ENCODE measurements around the gene RABL6.
A peak's percentile ranks its signal among the peaks of the same experiment; 100 is the strongest.
"Not testable (repeated sequence)": the region's sequence is repeated elsewhere in the genome, so short reads cannot be mapped to it uniquely, and the experiment has no call there.

The RABL6 gene

GRCh38 chr9:136775191-136775590, 32.6 kb upstream of the RABL6 start:
- no peak for DNase-seq

GRCh38 chr9:136776947-136777346, 30.8 kb upstream of the RABL6 start:
- DNase-seq: no peak

- no peak for DNase-seq
Measured at GRCh38 chr9:136777359-136777758, 30.4 kb upstream of the RABL6 start.

- DNase-seq: no peak
Measured at GRCh38 chr9:136779808-136780207, 27.9 kb upstream of the RABL6 start.

GRCh38 chr9:136782452-136782851, 25.3 kb upstream of the RABL6 start:
- DNase-seq: no peak

- DNase-seq: peak; percentile 58 to 65 (median 63)
Measured at GRCh38 chr9:136784249-136784996, 23.3 kb upstream of the RABL6 start.

GRCh38 chr9:136784997-136785361, 22.8 kb upstream of the RABL6 start:
- no peak for DNase-seq

- not testable (repeated sequence) for DNase-seq
Measured at GRCh38 chr9:136785565-136786355, 22.0 kb upstream of the RABL6 start.

- DNase-seq: no peak
Measured at GRCh38 chr9:136786451-136786850, 21.3 kb upstream of the RABL6 start.

DNA sequence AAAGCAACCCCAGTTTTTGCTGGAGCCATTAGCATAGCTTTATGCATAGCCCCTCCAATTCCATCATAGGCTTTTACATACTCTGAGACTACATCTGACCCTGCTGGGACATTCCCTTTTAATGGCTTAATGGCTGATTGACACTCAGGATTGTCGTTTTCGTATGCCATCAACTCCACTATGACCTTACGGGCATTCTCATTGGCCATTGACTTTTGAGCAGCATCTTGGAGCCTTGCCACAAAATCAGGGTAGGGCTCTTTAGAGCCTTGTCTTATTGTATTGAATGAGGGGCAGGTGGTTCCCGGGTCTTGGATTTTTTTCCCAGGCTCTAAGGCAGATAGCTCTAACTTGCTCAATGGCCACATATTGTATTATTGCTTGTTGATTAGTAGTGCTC, 20.8 kb upstream of the RABL6 start:
- DNase-seq: not testable (repeated sequence)

DNA sequence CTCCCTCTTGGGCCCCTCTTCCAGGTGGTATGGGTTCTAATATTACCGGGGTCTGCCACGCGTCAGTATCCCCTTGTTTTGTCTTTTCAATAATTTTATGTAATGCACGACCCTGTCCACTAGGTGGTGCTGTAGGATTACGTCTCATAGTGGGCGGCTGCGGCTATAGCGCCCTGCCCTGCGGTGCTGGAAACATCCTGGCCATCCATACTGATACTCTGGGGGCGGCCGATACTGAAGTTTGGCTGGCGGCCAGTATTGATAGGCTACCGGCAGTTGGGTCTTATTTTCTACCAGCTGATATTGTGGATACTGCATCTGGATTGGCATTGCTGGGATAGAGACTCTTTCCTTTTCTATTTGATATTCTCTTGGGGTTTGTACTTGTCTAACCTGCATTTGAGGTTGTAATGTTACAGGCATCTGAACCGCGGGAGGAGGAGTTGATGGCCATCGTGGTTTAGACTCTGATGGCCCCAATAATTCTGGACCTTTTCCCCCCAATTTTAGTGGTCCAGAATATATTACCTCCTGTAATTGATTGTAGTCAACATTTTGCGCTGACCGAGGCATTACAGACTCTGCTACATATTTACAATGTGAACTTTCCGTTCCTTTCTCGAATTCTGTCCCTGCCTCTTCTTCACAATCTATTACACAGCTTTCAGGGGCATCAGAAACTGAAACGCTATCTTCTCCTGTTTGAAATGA, 19.9 kb upstream of the RABL6 start:
- DNase-seq: peak; percentile 78 to 84 (median 82)

GRCh38 chr9:136788644-136789522, 18.9 kb upstream of the RABL6 start:
- DNase-seq: not testable (repeated sequence)

DNA sequence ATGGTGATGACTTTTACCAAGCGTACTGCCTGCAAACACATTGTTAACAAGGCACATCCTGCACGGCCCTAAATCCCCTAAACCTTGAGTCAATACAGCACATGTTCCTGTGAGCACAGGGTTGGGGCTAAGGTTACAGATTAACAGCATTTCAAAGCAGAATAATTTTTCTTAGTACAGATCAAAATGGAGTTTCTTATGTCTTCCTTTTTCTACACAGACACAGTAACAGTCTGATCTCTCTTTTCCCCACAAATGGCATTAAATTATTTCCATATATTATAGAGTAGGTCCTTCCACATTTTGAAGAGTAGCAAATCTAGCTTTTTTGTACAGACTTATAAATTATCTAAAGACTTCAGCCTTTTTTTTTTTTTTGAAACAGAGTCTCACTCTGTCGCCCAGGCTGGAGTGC, 18.2 kb upstream of the RABL6 start:
- no peak for DNase-seq

DNA sequence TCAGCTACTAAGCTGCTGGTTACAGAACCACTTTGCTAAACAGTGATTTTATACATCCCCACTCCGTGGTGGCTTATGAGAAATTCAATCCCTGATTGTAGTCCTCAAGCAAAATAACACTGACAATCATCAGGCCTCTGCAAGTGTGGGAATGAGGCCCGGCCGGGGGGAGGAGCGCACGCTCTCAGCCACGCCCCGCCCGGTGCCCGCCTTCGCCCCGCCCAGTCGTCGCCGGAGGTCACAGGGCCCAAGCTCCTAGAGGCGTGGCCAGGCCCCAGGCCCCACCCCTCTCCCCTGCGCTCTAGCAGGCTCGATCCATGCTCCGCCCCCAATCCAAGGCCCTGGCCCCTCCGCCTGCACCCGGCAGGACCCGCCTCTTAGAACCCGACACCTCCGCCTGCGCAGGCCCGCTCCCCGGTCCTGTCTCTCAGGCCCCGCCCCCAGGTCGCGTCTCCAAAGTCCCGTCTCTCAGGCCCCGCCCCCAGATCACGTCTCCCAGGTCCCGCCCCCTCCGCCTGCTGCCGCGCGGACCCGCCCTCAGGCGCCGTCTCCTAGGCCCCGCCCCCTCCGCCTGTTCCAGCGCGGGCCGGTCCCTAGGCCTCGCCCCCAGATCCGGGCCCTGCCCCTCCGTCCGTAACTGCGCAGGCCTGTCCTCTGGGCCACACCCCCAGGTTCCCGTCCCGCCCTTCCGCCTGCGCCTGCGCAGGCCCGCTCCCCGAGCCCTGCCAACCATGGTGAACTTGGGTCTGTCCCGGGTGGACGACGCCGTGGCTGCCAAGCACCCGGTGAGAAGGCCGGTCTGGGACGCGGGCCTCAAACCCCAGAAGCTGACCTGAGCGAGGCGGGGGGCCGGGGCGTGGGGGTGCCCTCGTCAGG, 16.9 kb upstream of the RABL6 start, which contains the start of gene TMEM141:
Gene TMEM141, plus strand, starts transcription at position 705 of the 876 bp plus-strand sequence. Its CDS starts 27 bp downstream, at position 732.
- DNase-seq: peak; percentile 100

DNA sequence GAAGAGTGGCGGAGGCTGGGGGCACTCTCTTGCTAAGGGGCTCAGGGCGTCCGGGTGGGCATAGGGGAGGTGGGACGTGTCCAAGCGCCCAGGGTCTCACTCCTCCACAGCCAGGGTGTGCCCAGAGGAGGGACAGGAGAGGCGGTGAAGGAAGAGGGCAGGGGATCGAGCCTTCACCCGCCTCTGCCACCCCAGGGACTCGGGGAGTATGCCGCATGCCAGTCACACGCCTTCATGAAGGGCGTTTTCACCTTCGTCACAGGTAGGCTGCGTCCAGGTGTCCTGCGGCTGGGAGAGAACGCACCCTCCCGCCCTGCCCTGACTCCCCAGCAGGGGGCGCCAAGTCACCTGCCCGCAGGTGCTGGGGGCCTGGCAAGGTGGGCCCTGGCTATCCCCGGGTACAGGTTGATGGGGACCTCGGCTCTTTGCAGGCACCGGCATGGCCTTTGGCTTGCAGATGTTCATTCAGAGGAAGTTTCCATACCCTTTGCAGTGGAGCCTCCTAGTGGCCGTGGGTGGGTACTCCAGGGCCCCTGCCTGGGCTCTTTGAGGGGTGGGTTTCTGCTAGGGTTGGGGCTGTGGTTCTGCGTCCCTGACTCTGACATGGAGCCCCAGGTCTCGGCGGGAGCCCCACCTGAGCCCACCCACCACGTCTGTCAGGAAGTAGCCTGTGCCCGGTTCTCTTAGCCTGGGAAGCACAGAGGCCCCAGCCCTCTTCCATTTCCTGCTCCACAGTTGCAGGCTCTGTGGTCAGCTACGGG, 16.1 kb upstream of the RABL6 start:
- peak; percentile 55 to 73 (median 67) for DNase-seq

GRCh38 chr9:136792321-136793085, 15.2 kb upstream of the RABL6 start:
- DNase-seq: no peak

DNA sequence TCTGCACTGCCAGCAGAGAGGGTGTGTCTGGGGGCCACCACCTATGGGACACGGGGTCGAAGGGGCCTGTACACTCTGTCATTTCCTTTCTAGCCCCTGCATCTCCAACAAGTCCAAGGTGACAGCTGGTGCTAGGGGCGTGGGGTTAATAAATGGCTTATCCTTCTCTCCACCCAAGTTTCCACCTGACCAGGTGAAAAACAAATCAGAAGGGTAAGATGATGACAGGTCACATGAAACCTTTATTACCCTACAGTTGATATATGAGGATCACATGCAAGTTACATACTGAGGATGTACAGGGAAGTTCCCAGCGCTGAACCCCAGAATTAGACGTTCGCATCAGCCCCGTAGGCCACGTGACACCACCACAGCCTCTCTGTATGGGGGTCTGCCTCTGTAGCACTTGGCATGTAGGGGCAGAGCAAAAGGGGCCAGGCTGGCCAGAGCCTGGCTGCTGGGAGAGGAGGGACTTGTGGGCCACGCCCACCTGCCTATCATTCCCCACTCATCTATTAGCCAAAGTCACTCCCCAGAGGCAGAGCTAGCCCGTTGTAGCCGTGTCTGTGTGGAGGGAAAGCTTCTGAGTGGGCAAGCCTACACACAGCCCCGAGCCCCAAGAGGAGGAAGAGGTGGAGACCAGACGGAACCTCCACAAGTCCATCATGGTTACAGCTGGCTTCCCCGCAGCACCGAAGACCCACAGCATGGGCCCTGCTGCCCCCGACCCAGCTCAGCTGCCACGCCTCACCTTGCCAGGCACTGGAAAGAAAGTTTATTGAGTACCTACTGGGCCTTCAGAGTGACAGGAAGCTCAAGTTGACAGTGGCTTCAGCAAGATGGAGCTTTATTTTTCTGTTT, 14.4 kb upstream of the RABL6 start:
- DNase-seq: peak in 1 of 3 donors; percentile 19

GRCh38 chr9:136794281-136794999, 13.3 kb upstream of the RABL6 start:
- no peak for DNase-seq
